HT1080 (cell line): ENCODE data around the gene THEM5. TPM values are rescaled to one million over a fixed set of nuclear protein-coding genes. Genes with fewer than 3 reads are reported as not detected.

Source experiments
- DNase-seq: peaks from one replicate; pipeline ENCODE4 v3.0.0-alpha.2; 2015; ENCODE audit warnings: low read depth
- total RNA-seq: library from RNA; depleted of rRNA; stranded (reverse); fragments of >200 nt; shearing (Covaris generic); gene quantifications from 2 replicates; pipeline ENCODE4 v1.2.3, GENCODE V29; 2014

Gene THEM5
- total RNA-seq, 1 experiment from 2014 or later, result not detected

GRCh38 chr1:151820940-151821339, 32.6 kb downstream of the THEM5 start:
- DNase-seq, result no peak

GRCh38 chr1:151819976-151820623, 33.4 kb downstream of the THEM5 start:
- DNase-seq, result peak; percentile 10

- DNase-seq, result no peak
These were observed 34.2 kb downstream of the THEM5 start for GRCh38 chr1:151819227-151819835.

GRCh38 chr1:151817353-151817730, 36.2 kb downstream of the THEM5 start:
- DNase-seq, result no peak

GRCh38 chr1:151816548-151817352, 36.8 kb downstream of the THEM5 start:
- DNase-seq, result no peak

- DNase-seq, result no peak
These were observed 37.7 kb downstream of the THEM5 start for GRCh38 chr1:151815716-151816327.

- no peak for DNase-seq
These were observed 38.5 kb downstream of the THEM5 start for GRCh38 chr1:151814971-151815545.

- no peak for DNase-seq
These were observed 39.1 kb downstream of the THEM5 start for GRCh38 chr1:151814426-151814825.

- DNase-seq, result no peak
These were observed 40.1 kb downstream of the THEM5 start for GRCh38 chr1:151813271-151813977.

- DNase-seq, result peak; percentile 6
These were observed 42.3 kb downstream of the THEM5 start for GRCh38 chr1:151811181-151811580.

- DNase-seq, result no peak
These were observed 43.4 kb downstream of the THEM5 start for GRCh38 chr1:151809985-151810556.

GRCh38 chr1:151809290-151809984, 44.1 kb downstream of the THEM5 start:
- DNase-seq, result no peak

GRCh38 chr1:151807766-151808165, 45.7 kb downstream of the THEM5 start:
- DNase-seq, result no peak

GRCh38 chr1:151807131-151807530, 46.4 kb downstream of the THEM5 start:
- no peak for DNase-seq

- DNase-seq, result no peak
These were observed 47.3 kb downstream of the THEM5 start for GRCh38 chr1:151806170-151806569.

GRCh38 chr1:151805066-151805820, 48.3 kb downstream of the THEM5 start, which contains the start of gene LINGO4:
LINGO4 (minus strand) TSS chr1:151805419; CDS start chr1:151802704, 2,715 bp downstream.
- no peak for DNase-seq

GRCh38 chr1:151803915-151804314, 49.6 kb downstream of the THEM5 start:
- DNase-seq, result no peak

GRCh38 chr1:151803164-151803563, 50.3 kb downstream of the THEM5 start:
- no peak for DNase-seq

- DNase-seq, result no peak
These were observed 51.1 kb downstream of the THEM5 start for GRCh38 chr1:151802372-151802771.
